22Rv1 (cell line): ENCODE measurements around the gene DERL3.
"Not testable (repeated sequence)": the region's sequence is repeated elsewhere in the genome, so short reads cannot be mapped to it uniquely, and the experiment has no call there.

Source experiments
- H3K27ac ChIP-seq: fragments of 450-650 bp; 2 replicates; pipeline ENCODE4 v1.5.1; 2017
- CTCF ChIP-seq: fragments of 450-650 bp; IDR thresholded peaks from 2 replicates; pipeline ENCODE4 v1.5.1; 2017; ENCODE audit warnings: mild to moderate bottlenecking
- ZFX ChIP-seq: fragments of 450-650 bp; IDR thresholded peaks from 2 replicates; pipeline ENCODE4 v1.6.1; 2017; ENCODE audit warnings: antibody characterized with exemption, borderline replicate concordance

Gene DERL3

GRCh38 chr22:23874871-23875270, 36.1 kb upstream of the DERL3 start:
- H3K27ac ChIP-seq = no peak overlapping the region
- TF ChIP-seq ZFX (no peak), CTCF (no peak)

GRCh38 chr22:23868580-23868979, 29.8 kb upstream of the DERL3 start:
- no peak for TF ChIP-seq ZFX
- TF ChIP-seq CTCF = no peak
- no peak overlapping the region for H3K27ac ChIP-seq

- H3K27ac ChIP-seq = not testable (repeated sequence)
Observed at GRCh38 chr22:23864499-23865154, 25.8 kb upstream of the DERL3 start.

- TF ChIP-seq ZFX = no peak
- TF ChIP-seq CTCF = peak; percentile 76
- no peak overlapping the region for H3K27ac ChIP-seq
Observed at GRCh38 chr22:23862103-23862502, 23.3 kb upstream of the DERL3 start.

GRCh38 chr22:23860187-23860586, 21.4 kb upstream of the DERL3 start:
- H3K27ac ChIP-seq = not testable (repeated sequence)

- no peak overlapping the region for H3K27ac ChIP-seq
- TF ChIP-seq ZFX = no peak
- TF ChIP-seq CTCF = no peak
Observed at GRCh38 chr22:23859201-23859600, 20.4 kb upstream of the DERL3 start.

GRCh38 chr22:23858484-23858815, 19.6 kb upstream of the DERL3 start:
- TF ChIP-seq ZFX (no peak), CTCF (no peak)
- peak overlapping the region; percentile 85 for H3K27ac ChIP-seq

- H3K27ac ChIP-seq = peak within 1 kb of the TSS; percentile 85
- TF ChIP-seq CTCF (0 out of 2 replicates have a peak, but pooled peaks have one; percentile 14), ZFX (no peak)
Observed at GRCh38 chr22:23857606-23858483, 19.0 kb upstream of the DERL3 start, which contains the start of gene SLC2A11. Gene SLC2A11 (plus strand): TSS chr22:23857875. CDS start chr22:23858000, 125 bp downstream.
